K562 (cell line): ENCODE measurements around the gene CRYZL1. TPM values are rescaled to one million over a fixed set of nuclear protein-coding genes. Genes with fewer than 3 reads are reported as not detected.

Source experiments
- ARID1B ChIP-seq: fragments of 450-650 bp; IDR thresholded peaks from 2 replicates; pipeline ENCODE4 v1.6.1; 2016; ENCODE audit warnings: antibody characterized with exemption, mild to moderate bottlenecking, inconsistent platforms
- DPF2 ChIP-seq: fragments of 450-650 bp; IDR thresholded peaks from 2 replicates; pipeline ENCODE4 v1.6.1; 2016
- ETV1 ChIP-seq: fragments of 450-650 bp; conservative IDR thresholded peaks from 2 replicates; pipeline ENCODE4 v1.6.1; 2016; ENCODE audit warnings: missing genetic modification characterization, control low read depth, low read depth, missing compliant biosample characterization
- FIP1L1 ChIP-seq: fragments of 200-400 bp; formaldehyde crosslinking; IDR thresholded peaks from 2 replicates; pipeline ENCODE4 v1.6.1; 2018; ENCODE audit warnings: mild to moderate bottlenecking, low read depth, low read length; ENCODE audit not compliant: poor library complexity, severe bottlenecking
- GABPA ChIP-seq: fragments of 200-800 bp; sonication (Bioruptor generic); conservative IDR thresholded peaks from 2 replicates; pipeline ENCODE4 v1.6.1; 2016; ENCODE audit warnings: low read depth, missing genetic modification characterization, missing compliant biosample characterization
- HLTF ChIP-seq: fragments of 450-650 bp; IDR thresholded peaks from 2 replicates; pipeline ENCODE4 v1.6.1; 2016
- JUN ChIP-seq, 2 experiments: sonication (generic) in 1 of 2; formaldehyde crosslinking in 1 of 2; IDR thresholded peaks; 2 replicates each; pipeline versions ENCODE4 v1.6.1 to v1.8.0; 2012 to 2022; ENCODE audit warnings: borderline replicate concordance in 2 of 2, mild to moderate bottlenecking in 2 of 2, improper control_type of control experiment in 1 of 2, low read depth in 1 of 2, low read length in 1 of 2, missing genetic modification reagents in 1 of 2
- NCOA2 ChIP-seq, 2 experiments: fragments of 450-650 bp; IDR thresholded peaks; 2 replicates each; pipeline ENCODE4 v1.6.1; 2018; ENCODE audit warnings: mild to moderate bottlenecking in 2 of 2, moderate library complexity in 1 of 2; ENCODE audit not compliant: partially characterized antibody in 2 of 2
- NFATC3 ChIP-seq: fragments of 450-650 bp; IDR thresholded peaks from 2 replicates; pipeline ENCODE4 v1.6.1; 2017; ENCODE audit warnings: mild to moderate bottlenecking
- POLR2AphosphoS5 ChIP-seq: IDR thresholded peaks from 2 replicates; pipeline ENCODE4 v1.6.1; 2011; ENCODE audit warnings: mild to moderate bottlenecking, low read depth, low read length, moderate library complexity; ENCODE audit not compliant: control insufficient read depth, insufficient read depth
- PTTG1 ChIP-seq: fragments of 450-650 bp; IDR thresholded peaks from 2 replicates; pipeline ENCODE4 v1.6.1; 2016; ENCODE audit warnings: low read depth, mild to moderate bottlenecking, missing genetic modification characterization, missing compliant biosample characterization
- SLC30A9 ChIP-seq: fragments of 250-450 bp; sonication (Bioruptor Pico); IDR thresholded peaks from 2 replicates; pipeline ENCODE4 v1.8.0; 2022; ENCODE audit warnings: mild to moderate bottlenecking, moderate library complexity
- TAF7 ChIP-seq: fragments of 450-650 bp; IDR thresholded peaks from 2 replicates; pipeline ENCODE4 v1.6.1; 2016; ENCODE audit warnings: missing genetic modification characterization, missing compliant biosample characterization
- ZNF134 ChIP-seq: fragments of 250-450 bp; sonication (Bioruptor Pico); conservative IDR thresholded peaks from 2 replicates; pipeline ENCODE4 v1.4.0; 2020
- ZNF384 ChIP-seq: IDR thresholded peaks from 2 replicates; pipeline ENCODE4 v1.6.1; 2012; ENCODE audit warnings: low read depth, low read length, improper control_type of control experiment
- ZNF57 ChIP-seq: fragments of 450-650 bp; formaldehyde crosslinking; IDR thresholded peaks from 2 replicates; pipeline ENCODE4 v1.4.0; 2020; ENCODE audit warnings: mild to moderate bottlenecking, moderate library complexity
- ZNF764 ChIP-seq: fragments of 250-450 bp; sonication (Bioruptor Pico); IDR thresholded peaks from 2 replicates; pipeline ENCODE4 v1.4.0; 2020; ENCODE audit warnings: low read depth, mild to moderate bottlenecking, moderate library complexity
- polyA plus RNA-seq, 8 experiments: library from polyadenylated mRNA; depleted of rRNA in 4 of 8; stranded (reverse) in 5 of 8; unstranded in 3 of 8; fragments of >200 nt; fragmentation: Nextera tagmentation in 2 of 8; fragmentation: Illumina TruSeq in 1 of 8; extraction: Ambion mirVana in 2 of 8; extraction: Trizol in 1 of 8; gene quantifications; 2 replicates each; pipeline versions ENCODE4 v1.2.1 to v1.2.3, GENCODE V29; 2011 to 2014; ENCODE audit warnings: inconsistent platforms in 1 of 8, missing spikeins in 1 of 8
- total RNA-seq, 7 experiments: library from RNA; depleted of rRNA in 6 of 7; stranded (reverse); fragments of >200 nt in 6 of 7; fragmentation: Illumina TruSeq in 2 of 7; extraction: Trizol in 2 of 7; gene quantifications; 2 replicates each; pipeline versions ENCODE4 v1.2.1 to v1.2.3, GENCODE V29; 2011 to 2021; ENCODE audit warnings: low replicate concordance in 1 of 7
- TF ChIP-seq, protein P1 (sequence below): IDR thresholded peaks from 3 replicates; pipeline ENCODE4 v1.6.1; 2011; ENCODE audit warnings: borderline replicate concordance, mild to moderate bottlenecking, moderate library complexity; ENCODE audit not compliant: insufficient read length; ENCODE audit errors: extremely low read depth
- TF ChIP-seq, protein P2 (sequence below): fragments of 450-650 bp; IDR thresholded peaks from 2 replicates; pipeline ENCODE4 v1.6.1; 2017; ENCODE audit warnings: antibody characterized with exemption, mild to moderate bottlenecking

The CRYZL1 gene
- total and polyA plus RNA-seq, 9 of the 15 experiments (the other 6 are each of a cell fraction or from before 2014, with no cell fraction given) = 19.9 to 98.2 (median 39.2) TPM

GRCh38 chr21:33578959-33579542 is 62.5 kb downstream of the CRYZL1 start (continued):
- TF ChIP-seq, protein P1, sequence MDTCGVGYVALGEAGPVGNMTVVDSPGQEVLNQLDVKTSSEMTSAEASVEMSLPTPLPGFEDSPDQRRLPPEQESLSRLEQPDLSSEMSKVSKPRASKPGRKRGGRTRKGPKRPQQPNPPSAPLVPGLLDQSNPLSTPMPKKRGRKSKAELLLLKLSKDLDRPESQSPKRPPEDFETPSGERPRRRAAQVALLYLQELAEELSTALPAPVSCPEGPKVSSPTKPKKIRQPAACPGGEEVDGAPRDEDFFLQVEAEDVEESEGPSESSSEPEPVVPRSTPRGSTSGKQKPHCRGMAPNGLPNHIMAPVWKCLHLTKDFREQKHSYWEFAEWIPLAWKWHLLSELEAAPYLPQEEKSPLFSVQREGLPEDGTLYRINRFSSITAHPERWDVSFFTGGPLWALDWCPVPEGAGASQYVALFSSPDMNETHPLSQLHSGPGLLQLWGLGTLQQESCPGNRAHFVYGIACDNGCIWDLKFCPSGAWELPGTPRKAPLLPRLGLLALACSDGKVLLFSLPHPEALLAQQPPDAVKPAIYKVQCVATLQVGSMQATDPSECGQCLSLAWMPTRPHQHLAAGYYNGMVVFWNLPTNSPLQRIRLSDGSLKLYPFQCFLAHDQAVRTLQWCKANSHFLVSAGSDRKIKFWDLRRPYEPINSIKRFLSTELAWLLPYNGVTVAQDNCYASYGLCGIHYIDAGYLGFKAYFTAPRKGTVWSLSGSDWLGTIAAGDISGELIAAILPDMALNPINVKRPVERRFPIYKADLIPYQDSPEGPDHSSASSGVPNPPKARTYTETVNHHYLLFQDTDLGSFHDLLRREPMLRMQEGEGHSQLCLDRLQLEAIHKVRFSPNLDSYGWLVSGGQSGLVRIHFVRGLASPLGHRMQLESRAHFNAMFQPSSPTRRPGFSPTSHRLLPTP = no peak
- TF ChIP-seq NCOA2 (IDR thresholded peaks at IDR 0.05; ENCODE audit: partially characterized antibody in 2 of 2) (no peak), ZNF57 (CRISPR knock-in tag) (no peak), ARID1B (0 out of 2 replicates have a peak, but pooled peaks have one; percentile 7), NFATC3 (no peak), ZNF134 (no peak), SLC30A9 (no peak), GABPA (tag) (no peak), ETV1 (tag) (no peak), HLTF (no peak), DPF2 (0 out of 2 replicates have a peak, but pooled peaks have one; percentile 26), ZNF384 (no peak), FIP1L1 (no peak), POLR2AphosphoS5 (no peak), ZNF764 (no peak), JUN (IDR thresholded peaks at IDR 0.05; ENCODE audit: borderline replicate concordance, low read depth, low read length) (no peak), JUN (CRISPR knock-in tag; IDR thresholded peaks at IDR 0.05; ENCODE audit: borderline replicate concordance) (no peak), TAF7 (tag) (no peak), PTTG1 (no peak)
- TF ChIP-seq, protein P2, sequence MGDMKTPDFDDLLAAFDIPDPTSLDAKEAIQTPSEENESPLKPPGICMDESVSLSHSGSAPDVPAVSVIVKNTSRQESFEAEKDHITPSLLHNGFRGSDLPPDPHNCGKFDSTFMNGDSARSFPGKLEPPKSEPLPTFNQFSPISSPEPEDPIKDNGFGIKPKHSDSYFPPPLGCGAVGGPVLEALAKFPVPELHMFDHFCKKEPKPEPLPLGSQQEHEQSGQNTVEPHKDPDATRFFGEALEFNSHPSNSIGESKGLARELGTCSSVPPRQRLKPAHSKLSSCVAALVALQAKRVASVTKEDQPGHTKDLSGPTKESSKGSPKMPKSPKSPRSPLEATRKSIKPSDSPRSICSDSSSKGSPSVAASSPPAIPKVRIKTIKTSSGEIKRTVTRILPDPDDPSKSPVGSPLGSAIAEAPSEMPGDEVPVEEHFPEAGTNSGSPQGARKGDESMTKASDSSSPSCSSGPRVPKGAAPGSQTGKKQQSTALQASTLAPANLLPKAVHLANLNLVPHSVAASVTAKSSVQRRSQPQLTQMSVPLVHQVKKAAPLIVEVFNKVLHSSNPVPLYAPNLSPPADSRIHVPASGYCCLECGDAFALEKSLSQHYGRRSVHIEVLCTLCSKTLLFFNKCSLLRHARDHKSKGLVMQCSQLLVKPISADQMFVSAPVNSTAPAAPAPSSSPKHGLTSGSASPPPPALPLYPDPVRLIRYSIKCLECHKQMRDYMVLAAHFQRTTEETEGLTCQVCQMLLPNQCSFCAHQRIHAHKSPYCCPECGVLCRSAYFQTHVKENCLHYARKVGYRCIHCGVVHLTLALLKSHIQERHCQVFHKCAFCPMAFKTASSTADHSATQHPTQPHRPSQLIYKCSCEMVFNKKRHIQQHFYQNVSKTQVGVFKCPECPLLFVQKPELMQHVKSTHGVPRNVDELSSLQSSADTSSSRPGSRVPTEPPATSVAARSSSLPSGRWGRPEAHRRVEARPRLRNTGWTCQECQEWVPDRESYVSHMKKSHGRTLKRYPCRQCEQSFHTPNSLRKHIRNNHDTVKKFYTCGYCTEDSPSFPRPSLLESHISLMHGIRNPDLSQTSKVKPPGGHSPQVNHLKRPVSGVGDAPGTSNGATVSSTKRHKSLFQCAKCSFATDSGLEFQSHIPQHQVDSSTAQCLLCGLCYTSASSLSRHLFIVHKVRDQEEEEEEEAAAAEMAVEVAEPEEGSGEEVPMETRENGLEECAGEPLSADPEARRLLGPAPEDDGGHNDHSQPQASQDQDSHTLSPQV = 0 out of 2 replicates have a peak, but pooled peaks have one; percentile 46
